ENCODE data around the gene MED13L.
"Not testable (repeated sequence)": the region's sequence is repeated elsewhere in the genome, so short reads cannot be mapped to it uniquely, and the experiment has no call there.

The MED13L gene

GRCh38 chr12:116248433-116248832, 29.1 kb downstream of the MED13L start:
- H3K4me1 Mint-ChIP-seq, result peaks cover 57% of the 10 kb centered on the region
- H3K4me3 Mint-ChIP-seq, result no peak overlapping the region
- ATAC-seq (no peak), DNase-seq (no peak)
- no peak overlapping the region for H3K27ac Mint-ChIP-seq
- peaks cover 13 to 19% of the 10 kb centered on the region in 2 donors for H3K9me3 Mint-ChIP-seq
- no peaks in the 10 kb centered on the region for H3K27me3 Mint-ChIP-seq

GRCh38 chr12:116247377-116247776, 30.1 kb downstream of the MED13L start:
- H3K27ac Mint-ChIP-seq, result peak overlapping the region in 1 of 2 donors; percentile 70
- H3K4me3 Mint-ChIP-seq, result no peak overlapping the region
- no peak for ATAC-seq
- DNase-seq, result no peak
- peaks cover 13 to 16% of the 10 kb centered on the region in 2 donors for H3K9me3 Mint-ChIP-seq
- H3K27me3 Mint-ChIP-seq, result no peaks in the 10 kb centered on the region
- peaks cover 64% of the 10 kb centered on the region for H3K4me1 Mint-ChIP-seq

- Mint-ChIP-seq H3K4me3 (no peak overlapping the region), H3K27me3 (no peaks in the 10 kb centered on the region), H3K27ac (no peak overlapping the region), H3K4me1 (peaks cover 64% of the 10 kb centered on the region), H3K9me3 (peaks cover 11 to 12% of the 10 kb centered on the region in 2 donors)
- peak; percentile 49 for ATAC-seq
- no peak for DNase-seq
Observed at GRCh38 chr12:116246490-116247179, 30.9 kb downstream of the MED13L start.

- DNase-seq (no peak), ATAC-seq (no peak)
- peaks cover 7 to 8% of the 10 kb centered on the region in 2 donors for H3K9me3 Mint-ChIP-seq
- peaks cover 70% of the 10 kb centered on the region for H3K4me1 Mint-ChIP-seq
- no peaks in the 10 kb centered on the region for H3K27me3 Mint-ChIP-seq
- no peak overlapping the region for H3K4me3 Mint-ChIP-seq
- no peak overlapping the region for H3K27ac Mint-ChIP-seq
Observed at GRCh38 chr12:116245189-116245588, 32.3 kb downstream of the MED13L start.

GRCh38 chr12:116244474-116245090, 32.9 kb downstream of the MED13L start:
- Mint-ChIP-seq H3K4me3 (peak overlapping the region; percentile 11 to 24), H3K9me3 (peaks cover 3 to 4% of the 10 kb centered on the region in 2 donors), H3K4me1 (peaks cover 75% of the 10 kb centered on the region), H3K27me3 (no peaks in the 10 kb centered on the region), H3K27ac (peak overlapping the region in 1 of 2 donors; percentile 87)
- ATAC-seq (no peak), DNase-seq (no peak)

- peak overlapping the region in 1 of 2 donors; percentile 87 for H3K27ac Mint-ChIP-seq
- H3K9me3 Mint-ChIP-seq, result no peaks in the 10 kb centered on the region
- H3K27me3 Mint-ChIP-seq, result no peaks in the 10 kb centered on the region
- DNase-seq (no peak), ATAC-seq (peak; percentile 64)
- H3K4me1 Mint-ChIP-seq, result peaks cover 72% of the 10 kb centered on the region
- H3K4me3 Mint-ChIP-seq, result peak overlapping the region in 1 of 2 donors; percentile 11
Observed at GRCh38 chr12:116244001-116244400, 33.5 kb downstream of the MED13L start.

- Mint-ChIP-seq H3K9me3 (no peaks in the 10 kb centered on the region), H3K4me3 (no peak overlapping the region), H3K27ac (no peak overlapping the region), H3K27me3 (no peaks in the 10 kb centered on the region), H3K4me1 (peaks cover 64% of the 10 kb centered on the region)
- DNase-seq (no peak), ATAC-seq (no peak)
Observed at GRCh38 chr12:116242740-116243139, 34.8 kb downstream of the MED13L start.

GRCh38 chr12:116241157-116241759, 36.2 kb downstream of the MED13L start:
- no peaks in the 10 kb centered on the region for H3K27me3 Mint-ChIP-seq
- no peak for DNase-seq
- peak overlapping the region in 1 of 2 donors; percentile 19 for H3K27ac Mint-ChIP-seq
- H3K4me3 Mint-ChIP-seq, result no peak overlapping the region
- peaks cover 68% of the 10 kb centered on the region for H3K4me1 Mint-ChIP-seq
- ATAC-seq, result no peak
- no peaks in the 10 kb centered on the region for H3K9me3 Mint-ChIP-seq

- DNase-seq, ATAC-seq, H3K27me3 Mint-ChIP-seq, H3K4me3 Mint-ChIP-seq, H3K9me3 Mint-ChIP-seq, H3K27ac Mint-ChIP-seq: not testable (repeated sequence)
- peaks cover 49% of the 10 kb centered on the region for H3K4me1 Mint-ChIP-seq
Observed at GRCh38 chr12:116238570-116239119, 38.8 kb downstream of the MED13L start.

GRCh38 chr12:116238149-116238548, 39.3 kb downstream of the MED13L start:
- ATAC-seq, result no peak
- no peaks in the 10 kb centered on the region for H3K27me3 Mint-ChIP-seq
- H3K4me3 Mint-ChIP-seq, result no peak overlapping the region
- no peaks in the 10 kb centered on the region for H3K9me3 Mint-ChIP-seq
- no peak for DNase-seq
- H3K27ac Mint-ChIP-seq, result no peak overlapping the region
- peaks cover 44% of the 10 kb centered on the region for H3K4me1 Mint-ChIP-seq

GRCh38 chr12:116236976-116237375, 40.5 kb downstream of the MED13L start:
- Mint-ChIP-seq H3K27me3 (no peaks in the 10 kb centered on the region), H3K9me3 (no peaks in the 10 kb centered on the region), H3K27ac (no peak overlapping the region), H3K4me3 (peak overlapping the region in 1 of 2 donors; percentile 61), H3K4me1 (peaks cover 39% of the 10 kb centered on the region)
- DNase-seq (no peak), ATAC-seq (no peak)

GRCh38 chr12:116236148-116236731, 41.3 kb downstream of the MED13L start:
- H3K27me3 Mint-ChIP-seq, result no peaks in the 10 kb centered on the region
- peak overlapping the region; percentile 24 to 35 for H3K4me3 Mint-ChIP-seq

GRCh38 chr12:116234148-116234547, 43.3 kb downstream of the MED13L start:
- ATAC-seq, DNase-seq, H3K27me3 Mint-ChIP-seq, H3K4me3 Mint-ChIP-seq, H3K9me3 Mint-ChIP-seq, H3K27ac Mint-ChIP-seq: not testable (repeated sequence)
- peaks cover 29% of the 10 kb centered on the region for H3K4me1 Mint-ChIP-seq

More at GRCh38 chr12:116236148-116236731, 41.3 kb downstream of the MED13L start:
- no peaks in the 10 kb centered on the region for H3K9me3 Mint-ChIP-seq
- H3K27ac Mint-ChIP-seq, result peak overlapping the region; percentile 12 to 47
- peaks cover 40% of the 10 kb centered on the region for H3K4me1 Mint-ChIP-seq
- ATAC-seq (peak; percentile 53), DNase-seq (peak; percentile 21 to 27)

- no peak overlapping the region for H3K4me3 Mint-ChIP-seq
- ATAC-seq, result no peak
- H3K9me3 Mint-ChIP-seq, result no peaks in the 10 kb centered on the region
- no peak for DNase-seq
- H3K27ac Mint-ChIP-seq, result no peak overlapping the region
- H3K4me1 Mint-ChIP-seq, result peaks cover 32% of the 10 kb centered on the region
- H3K27me3 Mint-ChIP-seq, result no peaks in the 10 kb centered on the region
Observed at GRCh38 chr12:116233669-116234068, 43.8 kb downstream of the MED13L start.

- Mint-ChIP-seq H3K27ac (no peak overlapping the region), H3K27me3 (no peaks in the 10 kb centered on the region), H3K9me3 (no peaks in the 10 kb centered on the region)
Observed at GRCh38 chr12:116227811-116228210, 49.7 kb downstream of the MED13L start.

More at GRCh38 chr12:116227811-116228210, 49.7 kb downstream of the MED13L start:
- Mint-ChIP-seq H3K4me1 (peaks cover 32% of the 10 kb centered on the region), H3K4me3 (no peak overlapping the region)
- DNase-seq (no peak), ATAC-seq (no peak)

Data from stimulated activated naive CD8-positive, alpha-beta T cell treated with anti-CD3 and anti-CD28 coated beads, Interleukin-15, amount 100 ng/mL, for 72 hours (primary cell).